ENCODE measurements around the gene CYTH1. TPM values are rescaled to one million over a fixed set of nuclear protein-coding genes. Genes with fewer than 3 reads are reported as not detected.

Gene CYTH1
- total RNA-seq, 1 experiment from 2014 or later = 20.0 TPM

- ChIA-PET CTCF (interaction anchor here (0.7 kb wide), 1 partner anchor 60 kb away, joined by 5 read pairs; no protein-coding TSS in a partner anchor), POLR2A (no interaction called here)
- H3K36me3 Mint-ChIP-seq = peaks cover 72% of the 10 kb centered on the region
- no peak for ATAC-seq
- no peak overlapping the region for H3K4me3 Mint-ChIP-seq
- no peaks in the 10 kb centered on the region for H3K9me3 Mint-ChIP-seq
- no peak for TF ChIP-seq ARID4B (CRISPR knock-in tag; IDR thresholded peaks at IDR 0.05; ENCODE audit: borderline replicate concordance)
- no peak for TF ChIP-seq ZNF281 (CRISPR knock-in tag; IDR thresholded peaks at IDR 0.05)
- no peak for TF ChIP-seq E2F5 (CRISPR knock-in tag; IDR thresholded peaks at IDR 0.05)
- no peak for TF ChIP-seq E2F4 (CRISPR knock-in tag; IDR thresholded peaks at IDR 0.05; ENCODE audit: borderline replicate concordance, low read depth)
- no peaks in the 10 kb centered on the region for H3K4me1 Mint-ChIP-seq
- H3K27me3 Mint-ChIP-seq (ENCODE audit: low read depth) = no peaks in the 10 kb centered on the region
- no peak for DNase-seq (ENCODE audit: low spot score)
- no peak overlapping the region for H3K27ac Mint-ChIP-seq
Measured at GRCh38 chr17:78802008-78802407, 19.9 kb upstream of the CYTH1 start.

GRCh38 chr17:78800132-78800931 lies 18.3 kb upstream of the CYTH1 start:
- no peak for DNase-seq (ENCODE audit: low spot score)
- Mint-ChIP-seq H3K36me3 (peaks cover 72% of the 10 kb centered on the region), H3K27ac (peak overlapping the region; percentile 61), H3K9me3 (no peaks in the 10 kb centered on the region), H3K27me3 (ENCODE audit: low read depth) (no peaks in the 10 kb centered on the region), H3K4me3 (no peak overlapping the region), H3K4me1 (no peaks in the 10 kb centered on the region)
- no peak for ATAC-seq
- ChIA-PET POLR2A (no interaction called here), CTCF (interaction anchor here (1.1 to 1.2 kb wide), 2 partner anchors 11 to 303 kb away, joined by 3 read pairs; no protein-coding TSS in a partner anchor)
- TF ChIP-seq NR3C1 (CRISPR knock-in tag; conservative IDR thresholded peaks at IDR 0.05; ENCODE audit: low read depth) = no peak
- TF ChIP-seq SMAD4 (CRISPR knock-in tag; IDR thresholded peaks at IDR 0.05) = no peak
- no peak for TF ChIP-seq MLX (CRISPR knock-in tag; IDR thresholded peaks at IDR 0.05)
- no peak for TF ChIP-seq ATF1 (CRISPR knock-in tag; IDR thresholded peaks at IDR 0.05)
- TF ChIP-seq ERG (CRISPR knock-in tag; IDR thresholded peaks at IDR 0.05) = no peak
- no peak for TF ChIP-seq ZMAT4 (CRISPR knock-in tag; IDR thresholded peaks at IDR 0.05)
- no peak for TF ChIP-seq JUN (CRISPR knock-in tag; IDR thresholded peaks at IDR 0.05)
- TF ChIP-seq ZNF512 (CRISPR knock-in tag; IDR thresholded peaks at IDR 0.05; ENCODE audit: borderline replicate concordance) = no peak
- no peak for TF ChIP-seq GRHL2 (CRISPR knock-in tag; IDR thresholded peaks at IDR 0.05; ENCODE audit: insufficient replicate concordance, severe bottlenecking)
- no peak for TF ChIP-seq ETV6 (CRISPR knock-in tag; IDR thresholded peaks at IDR 0.05)
- no peak for TF ChIP-seq ZSCAN18 (CRISPR knock-in tag; IDR thresholded peaks at IDR 0.05)
- no peak for TF ChIP-seq TEAD1 (CRISPR knock-in tag; IDR thresholded peaks at IDR 0.05)

All from WTC11 (cell line).